ENCODE results near the gene TMEFF1.

GRCh38 chr9:100430286-100430940, 42.5 kb upstream of the TMEFF1 start:
- TF ChIP-seq POLR2AphosphoS5 (IDR thresholded peaks at IDR 0.05), result no peak
- TF ChIP-seq POLR2A (IDR thresholded peaks at IDR 0.05), result no peak
